Esophagus muscularis mucosa (tissue), 4 donors: Measurements from ENCODE around the gene PDE12. TPM values are rescaled to one million over a fixed set of nuclear protein-coding genes. Genes with fewer than 3 reads are reported as not detected.

Experiments used
- DNase-seq: peaks from one replicate; pipeline ENCODE4 v3.0.0-alpha.2; 2017; ENCODE audit errors: extremely low spot score
- H3K27ac ChIP-seq, 4 donors: fragments of 200-600 bp; sonication (generic); replicated peaks in 1 of 4; 1 replicate in 3 of 4; 2 replicates in 1 of 4; pipeline ENCODE4 v1.5.1; 2016 to 2019; ENCODE audit warnings: mild to moderate bottlenecking in 1 of 4
- H3K27me3 ChIP-seq, 4 donors: fragments of 200-600 bp; sonication (generic); one replicate each; pipeline versions ENCODE4 v1.5.1 to v1.6.0; 2016 to 2019
- H3K36me3 ChIP-seq, 4 donors: fragments of 200-600 bp; sonication (generic); one replicate each; pipeline ENCODE4 v1.5.1; 2016 to 2019
- H3K4me1 ChIP-seq, 4 donors: fragments of 200-600 bp; sonication (generic); one replicate each; pipeline ENCODE4 v1.5.1; 2016 to 2019
- H3K4me3 ChIP-seq, 4 donors: fragments of 200-600 bp; sonication (generic); 1 replicate in 2 of 4; 2 replicates in 2 of 4; pipeline ENCODE4 v1.5.1; 2016 to 2019; ENCODE audit warnings: mild to moderate bottlenecking in 4 of 4, moderate library complexity in 1 of 4
- H3K9me3 ChIP-seq, 4 donors: fragments of 200-600 bp; sonication (generic); 1 replicate in 3 of 4; 2 replicates in 1 of 4; pipeline ENCODE4 v1.5.1; 2016 to 2019
- EP300 ChIP-seq: sonication (generic); formaldehyde crosslinking; IDR thresholded peaks from one replicate; pipeline ENCODE4 v1.6.1; 2017; ENCODE audit warnings: antibody characterized with exemption
- POLR2A ChIP-seq: fragments of 450-650 bp; IDR thresholded peaks from one replicate; pipeline ENCODE4 v1.6.1; 2017; ENCODE audit warnings: antibody characterized with exemption, moderate library complexity, mild to moderate bottlenecking, low read depth
- POLR2AphosphoS5 ChIP-seq, 2 donors: sonication (generic); formaldehyde crosslinking; IDR thresholded peaks; one replicate each; pipeline ENCODE4 v1.6.1; 2017; ENCODE audit warnings: antibody characterized with exemption in 2 of 2
- WGBS: methylation state at CpG from one replicate; pipeline ENCODE4 v1.1.5; 2018; 5-methylcytosine and 5-hydroxymethylcytosine counted together
- intact Hi-C: fragments of 100-400 bp; cut with DNase I; formaldehyde crosslinking; loops from one replicate; pipeline ENCODE4 v1.15.1; 2023
- total RNA-seq, 4 donors: library from RNA; depleted of rRNA; stranded (reverse); fragments of >200 nt; gene quantifications; one replicate each; pipeline versions ENCODE4 v1.1.0 to v1.2.1, GENCODE V29; 2016
- TF ChIP-seq, protein P1 (sequence below), 3 experiments: fragments of 200-600 bp in 2 of 3; fragments of 450-650 bp in 1 of 3; sonication (generic) in 2 of 3; IDR thresholded peaks; one replicate each; pipeline ENCODE4 v1.5.1; 2017 to 2019; ENCODE audit warnings: antibody characterized with exemption in 3 of 3, mild to moderate bottlenecking in 2 of 3, moderate library complexity in 1 of 3

Gene PDE12
- total RNA-seq, 4 donors from 2014 or later: 19.0 to 26.5 (median 22.4) TPM

- intact Hi-C loops: no loop called here
These were observed 17.6 kb upstream of the PDE12 start for GRCh38 chr3:57538465-57538864.

GRCh38 chr3:57544181-57545125, 11.6 kb upstream of the PDE12 start, which contains the start of gene DNAH12:
TSS of gene DNAH12 (minus strand) at chr3:57544344. CDS start at chr3:57542870, 1,474 bp downstream.
- H3K4me3 ChIP-seq: peak within 1 kb of the TSS; percentile 3 to 36 (median 25)
- H3K27me3 ChIP-seq: peaks cover 0 to 14% (median 2%) of the 10 kb centered on the region in 4 donors
- TF ChIP-seq, protein P1, sequence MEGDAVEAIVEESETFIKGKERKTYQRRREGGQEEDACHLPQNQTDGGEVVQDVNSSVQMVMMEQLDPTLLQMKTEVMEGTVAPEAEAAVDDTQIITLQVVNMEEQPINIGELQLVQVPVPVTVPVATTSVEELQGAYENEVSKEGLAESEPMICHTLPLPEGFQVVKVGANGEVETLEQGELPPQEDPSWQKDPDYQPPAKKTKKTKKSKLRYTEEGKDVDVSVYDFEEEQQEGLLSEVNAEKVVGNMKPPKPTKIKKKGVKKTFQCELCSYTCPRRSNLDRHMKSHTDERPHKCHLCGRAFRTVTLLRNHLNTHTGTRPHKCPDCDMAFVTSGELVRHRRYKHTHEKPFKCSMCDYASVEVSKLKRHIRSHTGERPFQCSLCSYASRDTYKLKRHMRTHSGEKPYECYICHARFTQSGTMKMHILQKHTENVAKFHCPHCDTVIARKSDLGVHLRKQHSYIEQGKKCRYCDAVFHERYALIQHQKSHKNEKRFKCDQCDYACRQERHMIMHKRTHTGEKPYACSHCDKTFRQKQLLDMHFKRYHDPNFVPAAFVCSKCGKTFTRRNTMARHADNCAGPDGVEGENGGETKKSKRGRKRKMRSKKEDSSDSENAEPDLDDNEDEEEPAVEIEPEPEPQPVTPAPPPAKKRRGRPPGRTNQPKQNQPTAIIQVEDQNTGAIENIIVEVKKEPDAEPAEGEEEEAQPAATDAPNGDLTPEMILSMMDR (IDR thresholded peaks at IDR 0.05): no peak
- TF ChIP-seq POLR2A (no peak), EP300 (no peak), POLR2AphosphoS5 (IDR thresholded peaks at IDR 0.05) (no peak)
- DNase-seq: no peak
- 9% methylated on average over 19 of the region's 20 CpGs for WGBS
- H3K4me1 ChIP-seq: peaks cover 10 to 15% (median 12%) of the 10 kb centered on the region in 4 donors
- intact Hi-C loops: no loop called here
- H3K9me3 ChIP-seq: no peaks in the 10 kb centered on the region
- no peak within 1 kb of the TSS for H3K27ac ChIP-seq
- H3K36me3 ChIP-seq: no peaks in the 10 kb centered on the region

More at GRCh38 chr3:57538465-57538864, 17.6 kb upstream of the PDE12 start:
- Histone ChIP-seq H3K9me3 (no peaks in the 10 kb centered on the region), H3K4me1 (no peaks in the 10 kb centered on the region), H3K36me3 (no peaks in the 10 kb centered on the region), H3K27me3 (peaks cover 0 to 6% (median 0%) of the 10 kb centered on the region in 4 donors), H3K4me3 (no peak overlapping the region), H3K27ac (no peak overlapping the region)
- DNase-seq: no peak
- TF ChIP-seq POLR2A: no peak
- TF ChIP-seq, protein P1 (IDR thresholded peaks at IDR 0.05): no peak
- no peak for TF ChIP-seq EP300
- no peak for TF ChIP-seq POLR2AphosphoS5 (IDR thresholded peaks at IDR 0.05)
- 99% methylated on average over 3 of the region's 3 CpGs for WGBS

DNA sequence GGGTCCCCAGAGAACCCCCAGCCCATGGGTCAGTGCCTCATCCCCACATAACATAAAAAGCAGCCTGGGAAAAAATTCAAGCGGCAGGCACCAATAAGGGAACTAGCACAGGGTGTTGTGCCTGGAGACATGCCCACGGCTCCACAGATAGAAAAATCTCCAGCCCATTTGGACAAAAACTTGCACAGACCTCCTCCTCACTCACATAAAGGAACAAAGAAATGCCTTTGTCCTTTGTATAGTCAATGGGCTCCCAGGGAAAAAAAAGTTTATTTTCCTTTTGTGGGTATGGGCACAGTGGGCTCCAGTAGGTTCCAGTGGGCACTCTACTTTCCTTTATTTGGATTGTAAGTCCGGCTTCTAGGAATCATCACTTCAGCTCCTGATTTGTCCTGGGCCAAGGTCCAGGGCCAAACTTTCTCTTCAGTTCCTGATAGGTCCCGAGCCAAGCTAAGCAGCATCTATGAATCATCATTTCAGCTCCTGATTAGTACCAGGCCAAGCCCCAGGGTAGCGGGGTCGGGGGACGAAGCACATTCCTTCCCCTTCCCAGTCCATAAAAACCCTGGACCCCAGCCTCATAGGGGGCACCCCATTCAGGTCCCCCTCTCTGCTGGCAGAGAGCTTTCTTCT, 10.3 kb upstream of the PDE12 start:
- DNase-seq: no peak
- peaks cover 0 to 14% (median 2%) of the 10 kb centered on the region in 4 donors for H3K27me3 ChIP-seq
- intact Hi-C loops: no loop called here

DNA sequence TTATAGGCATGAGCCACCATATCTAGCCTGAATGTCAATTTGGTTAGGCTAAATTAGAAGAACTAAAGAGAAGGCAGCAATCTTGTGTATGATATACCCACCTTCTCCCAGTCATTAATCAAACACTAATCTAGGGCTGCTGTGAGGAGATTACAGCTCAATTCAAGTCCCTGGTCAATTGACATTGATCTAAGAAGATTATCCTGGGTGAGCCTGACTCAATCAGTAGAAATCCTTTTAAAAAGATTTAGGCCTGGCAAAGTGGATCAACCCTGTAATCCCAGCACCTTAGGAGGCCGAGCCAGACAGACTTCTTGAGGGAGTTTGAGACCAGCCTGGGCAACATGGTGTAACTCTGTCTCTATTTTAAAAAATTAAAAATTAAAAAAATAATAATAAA, 9.5 kb upstream of the PDE12 start:
- H3K36me3 ChIP-seq: no peaks in the 10 kb centered on the region
- no peak for DNase-seq
- H3K4me1 ChIP-seq: peaks cover 10 to 15% (median 12%) of the 10 kb centered on the region in 4 donors
- 100% methylated on average over 1 of the region's 1 CpG for WGBS
- H3K27ac ChIP-seq: no peak overlapping the region
- no peak for TF ChIP-seq POLR2A
- TF ChIP-seq EP300: no peak
- TF ChIP-seq POLR2AphosphoS5 (IDR thresholded peaks at IDR 0.05): no peak
- TF ChIP-seq, protein P1 (IDR thresholded peaks at IDR 0.05): no peak
- peaks cover 0 to 14% (median 2%) of the 10 kb centered on the region in 4 donors for H3K27me3 ChIP-seq
- no peaks in the 10 kb centered on the region for H3K9me3 ChIP-seq
- H3K4me3 ChIP-seq: no peak overlapping the region
- intact Hi-C loops: no loop called here

More for the DNA sequence above, 10.3 kb upstream of the PDE12 start:
- 85% methylated on average over 7 of the region's 7 CpGs for WGBS
- Histone ChIP-seq H3K4me3 (no peak overlapping the region), H3K27ac (no peak overlapping the region), H3K9me3 (no peaks in the 10 kb centered on the region), H3K4me1 (peaks cover 10 to 15% (median 12%) of the 10 kb centered on the region in 4 donors), H3K36me3 (no peaks in the 10 kb centered on the region)
- TF ChIP-seq EP300 (no peak), POLR2AphosphoS5 (IDR thresholded peaks at IDR 0.05) (no peak), POLR2A (no peak)
- TF ChIP-seq, protein P1 (IDR thresholded peaks at IDR 0.05): no peak
